Measurements from ENCODE around the gene COX4I2.

GRCh38 chr20:31590717-31591225, 46.9 kb upstream of the COX4I2 start:
- no peak for TF ChIP-seq CTCF (conservative IDR thresholded peaks at IDR 0.05; ENCODE audit: low read depth, low read length)
- TF ChIP-seq SMC3 (IDR thresholded peaks at IDR 0.05; ENCODE audit: low read depth, low read length): no peak
- no peak for TF ChIP-seq POLR2A (IDR thresholded peaks at IDR 0.05; ENCODE audit: low read depth, low read length)
- no peak for TF ChIP-seq CEBPB (IDR thresholded peaks at IDR 0.05; ENCODE audit: low read depth, low read length)
